ENCODE measurements around the gene BLOC1S3.

GRCh38 chr19:45139286-45140143, 39.1 kb upstream of the BLOC1S3 start:
- TF ChIP-seq CTCF (conservative IDR thresholded peaks at IDR 0.05; ENCODE audit: low read depth, low read length) (no peak), EZH2phosphoT487 (IDR thresholded peaks at IDR 0.05; ENCODE audit: borderline replicate concordance, low read length) (no peak)
